ENCODE measurements around the gene RAB5B.

RAB5B gene, protein sequence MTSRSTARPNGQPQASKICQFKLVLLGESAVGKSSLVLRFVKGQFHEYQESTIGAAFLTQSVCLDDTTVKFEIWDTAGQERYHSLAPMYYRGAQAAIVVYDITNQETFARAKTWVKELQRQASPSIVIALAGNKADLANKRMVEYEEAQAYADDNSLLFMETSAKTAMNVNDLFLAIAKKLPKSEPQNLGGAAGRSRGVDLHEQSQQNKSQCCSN

DNA sequence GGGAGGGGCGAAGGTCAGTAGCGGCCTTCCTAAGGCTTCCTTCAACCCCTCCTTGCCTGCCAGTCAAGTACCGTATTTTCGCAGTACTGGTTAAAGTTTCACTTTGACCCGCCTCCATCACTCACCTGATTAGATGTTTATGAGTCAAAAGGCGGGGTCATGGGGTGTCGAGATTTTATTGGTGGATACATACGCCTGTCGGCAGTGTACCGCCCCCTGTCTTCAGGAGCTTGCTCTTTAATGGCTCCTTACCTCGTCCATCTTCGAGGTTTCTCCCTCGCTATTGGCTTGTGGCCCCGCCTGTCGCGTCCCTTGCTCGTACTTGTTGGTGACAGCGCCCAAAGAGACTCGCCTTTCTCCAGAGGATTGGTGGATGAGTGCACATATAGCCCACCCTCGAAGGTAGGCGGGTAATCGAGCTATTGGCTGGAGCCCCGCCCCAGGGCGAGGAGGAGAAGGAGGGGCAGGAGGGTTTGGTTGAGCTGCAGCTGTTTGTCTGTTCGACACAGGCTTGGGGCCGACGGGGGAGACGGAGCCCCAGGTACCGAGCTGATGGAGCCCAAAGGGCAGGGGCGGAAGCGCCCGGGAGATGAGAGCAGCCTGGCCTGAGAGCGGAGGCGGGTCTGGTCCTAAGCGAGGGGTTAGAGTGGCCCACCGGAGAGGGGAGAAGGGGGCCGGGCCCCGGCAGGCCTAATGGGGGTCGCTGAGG is at the start of gene RAB5B:
Gene RAB5B (plus strand): TSS at position 480 of the 709 bp plus-strand sequence. CDS start 12,883 bp downstream, outside the sequence.
- Histone ChIP-seq H3K4me3 (ENCODE audit: low read depth in 1 of 2, low read length in 2 of 2) (peak within 1 kb of the TSS; percentile 88 to 91), H3K4me1 (ENCODE audit: control insufficient read depth in 1 of 2, insufficient read depth in 2 of 2, low read length in 2 of 2) (peaks cover 26 to 30% of the 10 kb centered on the region in 2 donors), H3K36me3 (ENCODE audit: control insufficient read depth in 1 of 2, insufficient read depth in 2 of 2, low read length in 2 of 2) (peaks cover 2 to 4% of the 10 kb centered on the region in 2 donors)

DNA sequence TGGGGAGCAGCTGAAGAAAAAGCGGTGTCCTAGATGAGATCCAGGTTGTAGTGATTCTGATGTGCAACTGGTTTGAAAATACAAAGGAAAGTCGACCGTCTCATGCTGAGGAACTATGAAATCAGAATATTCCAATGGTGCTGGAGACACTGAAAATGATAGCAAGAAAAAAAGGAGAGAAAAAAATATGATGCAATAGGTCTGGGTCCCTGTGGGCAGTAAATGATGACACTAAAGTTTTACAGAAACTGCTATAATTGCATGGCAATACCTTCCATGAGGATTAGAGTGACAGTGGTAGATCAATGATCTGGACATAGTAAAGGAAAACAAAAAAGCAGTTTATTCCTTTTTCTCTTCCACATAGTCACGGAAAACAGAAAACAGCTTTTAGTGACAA is 48.5 kb upstream of the RAB5B start:
- Histone ChIP-seq H3K27ac (ENCODE audit: low read depth, low read length) (no peak overlapping the region), H3K9me3 (ENCODE audit: control insufficient read depth in 1 of 2, low read length in 2 of 2) (no peaks in the 10 kb centered on the region), H3K9ac (ENCODE audit: low read depth in 1 of 2, low read length in 2 of 2) (no peak overlapping the region), H3K4me3 (ENCODE audit: low read depth in 1 of 2, low read length in 2 of 2) (no peak overlapping the region), H3K27me3 (ENCODE audit: control insufficient read depth in 1 of 2, insufficient read depth in 2 of 2, low read length in 2 of 2) (no peaks in the 10 kb centered on the region), H3K4me1 (ENCODE audit: control insufficient read depth in 1 of 2, insufficient read depth in 2 of 2, low read length in 2 of 2) (peaks cover 24 to 27% of the 10 kb centered on the region in 2 donors), H3K36me3 (ENCODE audit: control insufficient read depth in 1 of 2, insufficient read depth in 2 of 2, low read length in 2 of 2) (peaks cover 0 to 23% of the 10 kb centered on the region in 2 donors)

More for the DNA sequence above, at the start of gene RAB5B:
- peak within 1 kb of the TSS; percentile 92 for H3K27ac ChIP-seq (ENCODE audit: low read depth, low read length)
- H3K27me3 ChIP-seq (ENCODE audit: control insufficient read depth in 1 of 2, insufficient read depth in 2 of 2, low read length in 2 of 2), result no peaks in the 10 kb centered on the region
- peak within 1 kb of the TSS; percentile 92 to 99 for H3K9ac ChIP-seq (ENCODE audit: low read depth in 1 of 2, low read length in 2 of 2)
- no peaks in the 10 kb centered on the region for H3K9me3 ChIP-seq (ENCODE audit: control insufficient read depth in 1 of 2, low read length in 2 of 2)

DNA sequence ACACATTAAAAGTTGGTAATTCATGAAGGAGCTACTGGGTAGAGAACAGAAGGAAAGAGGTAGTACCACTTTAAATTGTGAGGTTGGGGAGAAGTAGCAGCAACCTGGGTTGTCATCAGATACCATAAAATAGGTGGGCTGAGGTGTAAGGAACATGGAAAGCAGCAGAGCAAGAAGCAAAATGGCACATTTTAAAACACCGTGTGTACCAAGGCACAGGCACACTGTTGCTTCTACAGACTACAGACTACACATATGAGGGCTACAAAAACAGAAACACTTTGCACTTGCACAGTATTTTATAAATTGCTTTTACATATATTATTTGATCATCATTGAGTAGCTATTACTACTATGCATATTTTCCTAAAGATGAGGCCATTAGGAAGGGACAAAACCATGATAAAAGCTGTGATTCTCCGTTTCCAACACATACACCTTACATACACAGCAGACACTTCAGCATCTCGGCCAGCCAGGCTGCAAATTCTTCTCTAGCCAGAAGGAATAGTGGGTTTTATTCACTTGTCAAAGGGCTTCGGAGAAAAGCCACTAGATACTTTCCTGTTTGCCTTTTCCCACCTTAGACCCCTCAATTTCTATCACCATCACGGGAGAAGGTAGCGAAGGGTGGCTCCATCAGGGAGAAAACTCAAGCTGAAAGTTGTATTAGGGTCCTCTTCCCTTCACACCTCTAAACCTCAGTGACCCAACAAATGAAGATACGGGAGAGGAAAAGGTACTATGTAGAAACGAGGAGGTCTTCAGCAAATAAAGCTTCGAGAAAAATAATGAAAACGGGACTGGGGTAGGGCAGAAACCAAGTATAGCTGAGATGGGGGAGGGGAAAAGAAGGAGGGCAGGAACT is 47.8 kb upstream of the RAB5B start:
- Histone ChIP-seq H3K36me3 (ENCODE audit: control insufficient read depth in 1 of 2, insufficient read depth in 2 of 2, low read length in 2 of 2) (peaks cover 0 to 23% of the 10 kb centered on the region in 2 donors), H3K9me3 (ENCODE audit: control insufficient read depth in 1 of 2, low read length in 2 of 2) (no peaks in the 10 kb centered on the region), H3K4me1 (ENCODE audit: control insufficient read depth in 1 of 2, insufficient read depth in 2 of 2, low read length in 2 of 2) (peaks cover 31 to 33% of the 10 kb centered on the region in 2 donors), H3K9ac (ENCODE audit: low read depth in 1 of 2, low read length in 2 of 2) (peak overlapping the region; percentile 98 to 100), H3K27me3 (ENCODE audit: control insufficient read depth in 1 of 2, insufficient read depth in 2 of 2, low read length in 2 of 2) (no peaks in the 10 kb centered on the region), H3K27ac (ENCODE audit: low read depth, low read length) (no peak overlapping the region), H3K4me3 (ENCODE audit: low read depth in 1 of 2, low read length in 2 of 2) (peak overlapping the region; percentile 93 to 100)

DNA sequence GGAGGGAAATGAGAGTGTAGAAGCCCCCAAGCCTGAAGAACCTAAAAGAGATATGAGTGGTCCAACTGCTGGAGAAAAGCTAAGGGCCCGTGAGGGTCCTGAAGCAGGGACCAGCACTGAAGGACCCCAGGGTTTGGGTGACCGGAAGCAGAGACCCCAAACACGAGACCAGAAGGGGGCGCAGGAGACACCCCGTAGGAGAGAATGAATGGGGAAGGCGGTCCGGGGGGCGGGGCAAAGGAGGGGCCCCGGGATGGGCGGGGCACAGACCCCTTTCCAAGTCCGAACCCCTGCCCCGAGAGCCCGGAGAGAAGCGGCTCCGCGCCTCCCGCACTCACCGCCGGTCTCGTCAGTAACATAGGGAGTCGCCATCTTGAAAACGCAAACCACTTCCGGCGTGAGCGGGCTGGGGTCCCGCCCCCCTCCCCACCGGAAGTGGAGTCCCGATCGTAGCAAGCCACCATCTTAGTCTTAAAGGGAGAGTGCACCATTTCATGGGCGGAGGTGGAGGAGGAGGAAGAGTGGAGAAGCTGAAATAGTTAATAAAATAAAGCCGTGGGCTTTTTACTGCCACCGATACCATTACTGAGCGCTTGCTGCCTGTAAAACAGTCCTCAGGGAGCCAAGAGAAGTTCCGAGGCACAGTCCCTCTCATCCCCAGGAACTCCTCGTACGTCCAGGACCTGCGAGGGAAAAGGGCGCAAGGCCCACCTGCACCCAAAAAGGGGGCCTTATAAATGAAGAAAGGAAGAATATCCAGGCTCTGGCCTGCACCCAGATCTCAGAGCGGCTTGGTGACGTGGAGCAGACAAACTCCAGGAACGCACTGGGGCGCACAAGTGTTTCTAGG is 46.9 kb upstream of the RAB5B start:
- H3K27ac ChIP-seq (ENCODE audit: low read depth, low read length), result peak overlapping the region; percentile 98
- peak overlapping the region; percentile 98 to 100 for H3K9ac ChIP-seq (ENCODE audit: low read depth in 1 of 2, low read length in 2 of 2)
- no peaks in the 10 kb centered on the region for H3K27me3 ChIP-seq (ENCODE audit: control insufficient read depth in 1 of 2, insufficient read depth in 2 of 2, low read length in 2 of 2)
- peak overlapping the region; percentile 93 to 100 for H3K4me3 ChIP-seq (ENCODE audit: low read depth in 1 of 2, low read length in 2 of 2)
- no peaks in the 10 kb centered on the region for H3K9me3 ChIP-seq (ENCODE audit: control insufficient read depth in 1 of 2, low read length in 2 of 2)
- H3K36me3 ChIP-seq (ENCODE audit: control insufficient read depth in 1 of 2, insufficient read depth in 2 of 2, low read length in 2 of 2), result peaks cover 0 to 20% of the 10 kb centered on the region in 2 donors
- peaks cover 33 to 39% of the 10 kb centered on the region in 2 donors for H3K4me1 ChIP-seq (ENCODE audit: control insufficient read depth in 1 of 2, insufficient read depth in 2 of 2, low read length in 2 of 2)

DNA sequence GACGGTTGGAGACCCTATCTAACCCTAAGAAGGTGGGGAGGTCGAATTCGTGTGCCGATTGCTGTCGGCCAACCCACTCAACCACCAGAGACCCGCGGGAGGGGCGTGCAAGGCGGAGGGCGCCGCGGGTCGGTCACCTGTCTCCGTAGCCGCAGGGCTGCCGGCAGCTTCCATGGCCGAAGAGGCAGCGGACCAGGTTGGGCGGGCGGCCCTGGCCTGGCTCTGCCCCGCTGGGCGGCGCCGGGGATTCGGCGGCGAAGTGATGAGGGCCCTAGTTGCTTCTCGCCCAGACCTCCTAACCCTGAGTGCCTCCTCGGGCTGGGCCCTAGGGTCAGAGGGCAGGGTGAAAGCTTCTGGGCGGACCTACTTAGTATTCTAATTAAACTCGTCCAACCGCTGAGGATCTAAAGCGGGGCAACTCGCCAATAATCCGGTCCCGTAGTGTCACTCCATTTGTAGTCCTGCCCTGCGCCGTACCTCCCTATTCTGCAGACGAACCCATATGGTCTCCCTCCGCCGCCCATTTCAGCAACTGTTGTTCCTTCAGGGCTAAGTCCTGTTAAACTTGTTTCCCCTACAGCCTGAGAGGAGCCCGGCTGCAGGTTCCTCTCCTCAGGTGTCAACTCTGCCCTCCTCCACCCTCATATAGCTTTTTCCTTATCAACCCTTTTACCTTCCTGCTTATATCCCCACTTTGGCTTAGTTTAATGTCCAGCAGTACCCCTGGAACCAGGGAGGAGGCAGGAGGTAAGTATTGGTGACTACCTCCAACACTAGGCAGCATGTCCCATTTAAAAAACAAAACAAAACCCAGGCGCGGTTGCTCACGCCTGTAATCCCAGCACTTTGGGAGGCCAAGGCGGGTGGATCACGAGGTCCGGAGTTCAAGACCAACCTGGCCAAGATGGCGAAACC is 46.0 kb upstream of the RAB5B start, which contains the start of gene PYM1:
Gene PYM1 (minus strand): TSS at position 307 of the 915 bp plus-strand sequence. CDS start 133 bp downstream, at position 174.
- peak within 1 kb of the TSS; percentile 93 to 100 for H3K4me3 ChIP-seq (ENCODE audit: low read depth in 1 of 2, low read length in 2 of 2)
- H3K27ac ChIP-seq (ENCODE audit: low read depth, low read length), result peak within 1 kb of the TSS; percentile 98
- H3K4me1 ChIP-seq (ENCODE audit: control insufficient read depth in 1 of 2, insufficient read depth in 2 of 2, low read length in 2 of 2), result peaks cover 37 to 40% of the 10 kb centered on the region in 2 donors
- peak within 1 kb of the TSS; percentile 98 to 100 for H3K9ac ChIP-seq (ENCODE audit: low read depth in 1 of 2, low read length in 2 of 2)
- H3K9me3 ChIP-seq (ENCODE audit: control insufficient read depth in 1 of 2, low read length in 2 of 2), result no peaks in the 10 kb centered on the region
- H3K27me3 ChIP-seq (ENCODE audit: control insufficient read depth in 1 of 2, insufficient read depth in 2 of 2, low read length in 2 of 2), result no peaks in the 10 kb centered on the region
- H3K36me3 ChIP-seq (ENCODE audit: control insufficient read depth in 1 of 2, insufficient read depth in 2 of 2, low read length in 2 of 2), result peaks cover 0 to 11% of the 10 kb centered on the region in 2 donors

DNA sequence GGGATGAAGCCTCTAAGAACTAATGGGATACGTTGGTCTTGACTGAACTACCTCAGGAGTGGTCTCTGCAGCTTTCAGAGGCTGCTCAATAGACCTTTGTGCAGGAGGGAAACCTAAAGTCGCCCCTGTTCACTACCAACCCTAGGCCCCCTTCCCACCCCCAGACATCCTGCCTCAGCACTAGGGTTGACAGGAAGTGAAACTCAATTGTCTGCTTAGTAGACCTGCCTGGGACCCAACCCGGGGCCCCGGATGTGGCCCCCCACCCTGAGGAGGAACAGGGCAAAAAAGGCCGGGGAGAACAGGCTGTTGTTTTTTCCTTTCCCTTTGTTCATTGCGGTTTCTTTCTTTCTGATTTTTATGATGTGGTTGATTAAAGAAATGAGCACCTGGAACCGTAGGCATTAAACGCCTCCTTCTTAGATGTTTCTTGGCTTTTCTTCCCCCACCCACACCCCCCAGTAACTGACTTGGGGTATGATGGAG is 44.5 kb upstream of the RAB5B start:
- Histone ChIP-seq H3K36me3 (ENCODE audit: control insufficient read depth in 1 of 2, insufficient read depth in 2 of 2, low read length in 2 of 2) (peaks cover 0 to 8% of the 10 kb centered on the region in 2 donors), H3K4me1 (ENCODE audit: control insufficient read depth in 1 of 2, insufficient read depth in 2 of 2, low read length in 2 of 2) (peaks cover 50 to 54% of the 10 kb centered on the region in 2 donors), H3K27me3 (ENCODE audit: control insufficient read depth in 1 of 2, insufficient read depth in 2 of 2, low read length in 2 of 2) (no peaks in the 10 kb centered on the region), H3K4me3 (ENCODE audit: low read depth in 1 of 2, low read length in 2 of 2) (peak overlapping the region; percentile 30 to 37), H3K9ac (ENCODE audit: low read depth in 1 of 2, low read length in 2 of 2) (peak overlapping the region; percentile 47 to 55), H3K27ac (ENCODE audit: low read depth, low read length) (peak overlapping the region; percentile 46), H3K9me3 (ENCODE audit: control insufficient read depth in 1 of 2, low read length in 2 of 2) (no peaks in the 10 kb centered on the region)

DNA sequence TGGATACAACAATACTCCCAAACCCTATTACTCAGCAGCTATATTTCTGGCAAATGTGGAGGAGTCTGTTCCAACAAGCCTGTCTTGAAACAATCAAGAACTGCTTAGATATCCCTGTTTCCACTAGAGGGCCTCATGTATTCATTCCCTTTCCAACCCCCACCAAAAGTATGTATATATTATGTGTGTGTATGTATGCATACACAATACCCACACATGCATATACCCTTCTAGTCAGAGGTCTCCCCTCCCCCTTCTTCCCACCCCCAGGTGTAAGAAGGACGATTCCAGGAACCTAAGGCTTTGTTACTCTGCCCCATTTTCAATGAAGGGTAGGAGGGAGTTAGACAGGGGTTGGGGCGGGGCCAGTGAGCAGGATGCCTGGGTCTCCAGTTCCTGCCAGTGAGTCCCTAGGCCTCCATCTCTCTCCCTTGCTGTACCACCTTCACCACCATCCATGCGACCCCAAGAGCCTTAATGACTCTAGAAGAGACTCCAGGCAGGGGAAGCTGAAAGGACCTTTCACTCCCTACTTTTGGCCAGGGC is 43.0 kb upstream of the RAB5B start, which contains the start of gene DGKA:
Gene DGKA (plus strand): TSS at position 392 of the 546 bp plus-strand sequence. CDS start 5,342 bp downstream, outside the sequence.
- Histone ChIP-seq H3K27ac (ENCODE audit: low read depth, low read length) (peak within 1 kb of the TSS; percentile 88), H3K4me3 (ENCODE audit: low read depth in 1 of 2, low read length in 2 of 2) (peak within 1 kb of the TSS; percentile 84 to 88), H3K36me3 (ENCODE audit: control insufficient read depth in 1 of 2, insufficient read depth in 2 of 2, low read length in 2 of 2) (no peaks in the 10 kb centered on the region), H3K27me3 (ENCODE audit: control insufficient read depth in 1 of 2, insufficient read depth in 2 of 2, low read length in 2 of 2) (no peaks in the 10 kb centered on the region), H3K9ac (ENCODE audit: low read depth in 1 of 2, low read length in 2 of 2) (peak within 1 kb of the TSS; percentile 88 to 98), H3K4me1 (ENCODE audit: control insufficient read depth in 1 of 2, insufficient read depth in 2 of 2, low read length in 2 of 2) (peaks cover 50 to 60% of the 10 kb centered on the region in 2 donors), H3K9me3 (ENCODE audit: control insufficient read depth in 1 of 2, low read length in 2 of 2) (no peaks in the 10 kb centered on the region)

DNA sequence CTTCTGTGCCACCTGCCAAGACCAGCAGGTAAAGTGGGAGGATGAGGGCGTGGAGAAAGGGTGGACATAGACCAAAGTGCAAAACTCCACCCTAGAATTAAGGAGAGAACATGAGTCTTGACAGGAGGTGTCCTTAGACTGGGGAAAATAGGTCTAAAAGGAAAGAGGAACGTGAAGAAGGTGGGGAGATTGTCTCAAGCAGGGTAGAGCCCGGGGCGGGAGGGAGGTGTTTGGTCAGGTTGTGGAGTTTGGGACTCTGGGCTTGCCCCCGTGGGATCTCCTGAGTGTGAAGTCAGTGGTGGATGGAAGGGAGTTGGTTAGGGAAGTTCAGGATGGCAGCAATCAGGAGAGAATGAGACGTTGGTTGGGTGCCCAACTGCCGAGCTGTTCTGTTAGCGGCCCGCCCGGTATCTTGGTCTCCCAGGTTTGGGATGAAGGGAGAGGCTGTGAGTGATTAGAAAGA is 42.5 kb upstream of the RAB5B start:
- Histone ChIP-seq H3K27ac (ENCODE audit: low read depth, low read length) (peak overlapping the region; percentile 88), H3K9ac (ENCODE audit: low read depth in 1 of 2, low read length in 2 of 2) (peak overlapping the region; percentile 84 to 98), H3K4me3 (ENCODE audit: low read depth in 1 of 2, low read length in 2 of 2) (peak overlapping the region; percentile 84 to 88), H3K36me3 (ENCODE audit: control insufficient read depth in 1 of 2, insufficient read depth in 2 of 2, low read length in 2 of 2) (peaks cover 0 to 5% of the 10 kb centered on the region in 2 donors), H3K9me3 (ENCODE audit: control insufficient read depth in 1 of 2, low read length in 2 of 2) (no peaks in the 10 kb centered on the region), H3K4me1 (ENCODE audit: control insufficient read depth in 1 of 2, insufficient read depth in 2 of 2, low read length in 2 of 2) (peaks cover 45 to 55% of the 10 kb centered on the region in 2 donors), H3K27me3 (ENCODE audit: control insufficient read depth in 1 of 2, insufficient read depth in 2 of 2, low read length in 2 of 2) (no peaks in the 10 kb centered on the region)
